Measurements from ENCODE around the gene PAAF1.

Gene PAAF1

GRCh38 chr11:73838443-73839122 is 38.2 kb upstream of the PAAF1 start:
- Histone ChIP-seq H3K9me2 (replicated peaks; ENCODE audit: control insufficient read depth, low read length) (no peaks in the 10 kb centered on the region), H3K4me3 (ENCODE audit: low read length) (no peak overlapping the region), H3K4me2 (ENCODE audit: low read length) (no peak overlapping the region), H3K9me3 (ENCODE audit: control insufficient read depth, insufficient read depth, low read length) (no peaks in the 10 kb centered on the region), H3K79me2 (ENCODE audit: control insufficient read depth, low read length) (no peaks in the 10 kb centered on the region), H4K20me1 (ENCODE audit: control insufficient read depth, insufficient read depth, low read depth, low read length) (no peaks in the 10 kb centered on the region), H3K27ac (ENCODE audit: low read depth, low read length) (no peak overlapping the region), H3K4me1 (ENCODE audit: control insufficient read depth, low read length) (no peaks in the 10 kb centered on the region), H3F3A (ENCODE audit: control insufficient read depth, insufficient read depth) (no peaks in the 10 kb centered on the region), H3K27me3 (ENCODE audit: control insufficient read depth, low read length) (no peaks in the 10 kb centered on the region), H3K36me3 (ENCODE audit: control insufficient read depth, low read length) (peaks cover 11% of the 10 kb centered on the region)
- TF ChIP-seq EZH2phosphoT487 (IDR thresholded peaks at IDR 0.05; ENCODE audit: borderline replicate concordance, low read length) = no peak
- TF ChIP-seq, protein P1, sequence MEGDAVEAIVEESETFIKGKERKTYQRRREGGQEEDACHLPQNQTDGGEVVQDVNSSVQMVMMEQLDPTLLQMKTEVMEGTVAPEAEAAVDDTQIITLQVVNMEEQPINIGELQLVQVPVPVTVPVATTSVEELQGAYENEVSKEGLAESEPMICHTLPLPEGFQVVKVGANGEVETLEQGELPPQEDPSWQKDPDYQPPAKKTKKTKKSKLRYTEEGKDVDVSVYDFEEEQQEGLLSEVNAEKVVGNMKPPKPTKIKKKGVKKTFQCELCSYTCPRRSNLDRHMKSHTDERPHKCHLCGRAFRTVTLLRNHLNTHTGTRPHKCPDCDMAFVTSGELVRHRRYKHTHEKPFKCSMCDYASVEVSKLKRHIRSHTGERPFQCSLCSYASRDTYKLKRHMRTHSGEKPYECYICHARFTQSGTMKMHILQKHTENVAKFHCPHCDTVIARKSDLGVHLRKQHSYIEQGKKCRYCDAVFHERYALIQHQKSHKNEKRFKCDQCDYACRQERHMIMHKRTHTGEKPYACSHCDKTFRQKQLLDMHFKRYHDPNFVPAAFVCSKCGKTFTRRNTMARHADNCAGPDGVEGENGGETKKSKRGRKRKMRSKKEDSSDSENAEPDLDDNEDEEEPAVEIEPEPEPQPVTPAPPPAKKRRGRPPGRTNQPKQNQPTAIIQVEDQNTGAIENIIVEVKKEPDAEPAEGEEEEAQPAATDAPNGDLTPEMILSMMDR (IDR thresholded peaks at IDR 0.05; ENCODE audit: low read depth, low read length, poor library complexity, severe bottlenecking) = no peak

DNA sequence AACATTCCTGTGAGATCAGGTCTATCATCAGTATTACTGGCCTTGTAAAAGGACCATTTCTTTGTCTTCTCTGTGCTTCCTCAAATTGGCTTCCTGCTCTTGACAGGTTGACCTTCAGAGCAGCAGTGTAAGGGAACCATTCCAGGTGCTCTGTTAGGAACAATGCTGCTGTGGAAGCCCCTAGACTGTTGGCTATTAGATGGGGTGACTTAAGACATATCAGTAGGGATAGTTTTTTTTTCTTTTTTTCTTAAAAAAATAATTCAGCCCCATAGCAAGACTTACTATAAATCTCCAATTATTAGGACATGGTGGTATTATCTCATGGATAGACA is 37.7 kb upstream of the PAAF1 start:
- Histone ChIP-seq H3K27me3 (ENCODE audit: control insufficient read depth, low read length) (no peaks in the 10 kb centered on the region), H3K4me1 (ENCODE audit: control insufficient read depth, low read length) (no peaks in the 10 kb centered on the region), H3K27ac (ENCODE audit: low read depth, low read length) (no peak overlapping the region), H3K79me2 (ENCODE audit: control insufficient read depth, low read length) (no peaks in the 10 kb centered on the region), H4K20me1 (ENCODE audit: control insufficient read depth, insufficient read depth, low read depth, low read length) (no peaks in the 10 kb centered on the region), H3K9me3 (ENCODE audit: control insufficient read depth, insufficient read depth, low read length) (no peaks in the 10 kb centered on the region), H3K9me2 (replicated peaks; ENCODE audit: control insufficient read depth, low read length) (no peaks in the 10 kb centered on the region), H3K4me2 (ENCODE audit: low read length) (no peak overlapping the region), H3K4me3 (ENCODE audit: low read length) (no peak overlapping the region), H3K36me3 (ENCODE audit: control insufficient read depth, low read length) (peaks cover 15% of the 10 kb centered on the region), H3F3A (ENCODE audit: control insufficient read depth, insufficient read depth) (no peaks in the 10 kb centered on the region)
- TF ChIP-seq, protein P1 (IDR thresholded peaks at IDR 0.05; ENCODE audit: low read depth, low read length, poor library complexity, severe bottlenecking) = no peak
- no peak for TF ChIP-seq EZH2phosphoT487 (IDR thresholded peaks at IDR 0.05; ENCODE audit: borderline replicate concordance, low read length)

GRCh38 chr11:73851046-73851764 is 25.6 kb upstream of the PAAF1 start:
- H3K27me3 ChIP-seq (ENCODE audit: control insufficient read depth, low read length) = no peaks in the 10 kb centered on the region
- H4K20me1 ChIP-seq (ENCODE audit: control insufficient read depth, insufficient read depth, low read depth, low read length) = no peaks in the 10 kb centered on the region
- H3K4me2 ChIP-seq (ENCODE audit: low read length) = no peak overlapping the region
- peaks cover 26% of the 10 kb centered on the region for H3K4me1 ChIP-seq (ENCODE audit: control insufficient read depth, low read length)
- no peaks in the 10 kb centered on the region for H3K79me2 ChIP-seq (ENCODE audit: control insufficient read depth, low read length)
- no peaks in the 10 kb centered on the region for H3K9me2 ChIP-seq (replicated peaks; ENCODE audit: control insufficient read depth, low read length)
- H3K9me3 ChIP-seq (ENCODE audit: control insufficient read depth, insufficient read depth, low read length) = no peaks in the 10 kb centered on the region
- H3K27ac ChIP-seq (ENCODE audit: low read depth, low read length) = no peak overlapping the region
- H3F3A ChIP-seq (ENCODE audit: control insufficient read depth, insufficient read depth) = no peaks in the 10 kb centered on the region
- peaks cover 27% of the 10 kb centered on the region for H3K36me3 ChIP-seq (ENCODE audit: control insufficient read depth, low read length)
- TF ChIP-seq EZH2phosphoT487 (IDR thresholded peaks at IDR 0.05; ENCODE audit: borderline replicate concordance, low read length) = no peak
- TF ChIP-seq, protein P1 (IDR thresholded peaks at IDR 0.05; ENCODE audit: low read depth, low read length, poor library complexity, severe bottlenecking) = no peak
- no peak overlapping the region for H3K4me3 ChIP-seq (ENCODE audit: low read length)

All from DOHH2 (cell line).